Effector CD8-positive, alpha-beta T cell (primary cell): ENCODE measurements around the gene LYG2.
"Not testable (repeated sequence)": the region's sequence is repeated elsewhere in the genome, so short reads cannot be mapped to it uniquely, and the experiment has no call there.

ENCODE experiments used
- DNase-seq: peaks from one replicate; lab custom pipeline; 2025; lab: John Stamatoyannopoulos, UW

Gene LYG2

GRCh38 chr2:99201959-99202678, 53.3 kb downstream of the LYG2 start:
- no peak for DNase-seq

- no peak for DNase-seq
These were observed 55.2 kb downstream of the LYG2 start for GRCh38 chr2:99200076-99200800.

GRCh38 chr2:99198103-99198841, 57.2 kb downstream of the LYG2 start:
- no peak for DNase-seq

GRCh38 chr2:99192364-99192763, 63.1 kb downstream of the LYG2 start:
- DNase-seq: not testable (repeated sequence)
